NCI-H1417 (cell line): ENCODE measurements around the gene ANXA4.
"Not testable (repeated sequence)": the region's sequence is repeated elsewhere in the genome, so short reads cannot be mapped to it uniquely, and the experiment has no call there.

Experiments
- DNase-seq, 3 experiments: peaks; one replicate each; lab custom pipeline; 2025; lab: John Stamatoyannopoulos, UW

Gene ANXA4

GRCh38 chr2:69779258-69780001 lies 37.5 kb downstream of the ANXA4 start:
- no peak for DNase-seq

GRCh38 chr2:69780921-69781320 lies 39.0 kb downstream of the ANXA4 start:
- DNase-seq = no peak

- DNase-seq = peak; percentile 30 to 67 (median 42)
Observed at GRCh38 chr2:69781321-69782248, 39.7 kb downstream of the ANXA4 start.

GRCh38 chr2:69784228-69784627 lies 42.3 kb downstream of the ANXA4 start:
- DNase-seq = no peak

GRCh38 chr2:69785358-69785757 lies 43.4 kb downstream of the ANXA4 start:
- no peak for DNase-seq

GRCh38 chr2:69786052-69786560 lies 44.2 kb downstream of the ANXA4 start:
- DNase-seq = no peak

- no peak for DNase-seq
Observed at GRCh38 chr2:69789175-69789721, 47.3 kb downstream of the ANXA4 start.

- DNase-seq = peak in 1 of 3 experiments; percentile 47
Observed at GRCh38 chr2:69789772-69790600, 48.1 kb downstream of the ANXA4 start.

- no peak for DNase-seq
Observed at GRCh38 chr2:69790601-69790959, 48.6 kb downstream of the ANXA4 start.

- no peak for DNase-seq
Observed at GRCh38 chr2:69791045-69791444, 49.1 kb downstream of the ANXA4 start.

GRCh38 chr2:69796174-69796573 lies 54.2 kb downstream of the ANXA4 start:
- DNase-seq = no peak

- DNase-seq = no peak
Observed at GRCh38 chr2:69797235-69797634, 55.3 kb downstream of the ANXA4 start.

GRCh38 chr2:69797836-69798289 lies 55.9 kb downstream of the ANXA4 start:
- DNase-seq = no peak

- DNase-seq = no peak
Observed at GRCh38 chr2:69798290-69798908, 56.5 kb downstream of the ANXA4 start.

- DNase-seq = no peak
Observed at GRCh38 chr2:69798909-69799526, 57.1 kb downstream of the ANXA4 start.

- DNase-seq = peak in 1 of 3 experiments; percentile 32
Observed at GRCh38 chr2:69801745-69802290, 59.9 kb downstream of the ANXA4 start.

GRCh38 chr2:69802781-69803367 lies 60.9 kb downstream of the ANXA4 start:
- not testable (repeated sequence) for DNase-seq

GRCh38 chr2:69804416-69804815 lies 62.5 kb downstream of the ANXA4 start:
- DNase-seq = no peak

GRCh38 chr2:69805887-69806286 lies 64.0 kb downstream of the ANXA4 start:
- no peak for DNase-seq
